Testis (tissue), 5 donors: ENCODE measurements around the gene ARHGEF16. TPM values are rescaled to one million over a fixed set of nuclear protein-coding genes. Genes with fewer than 3 reads are reported as not detected.

Source experiments
- DNase-seq: peaks from one replicate; pipeline ENCODE4 v3.0.0-alpha.2; 2019
- H3K27ac ChIP-seq, 2 donors: fragments of 200-600 bp; sonication (generic); one replicate each; pipeline ENCODE4 v1.5.1; 2019
- H3K27me3 ChIP-seq: fragments of 200-600 bp; sonication (generic); one replicate; pipeline ENCODE4 v1.5.1; 2019
- H3K36me3 ChIP-seq: fragments of 200-600 bp; sonication (generic); one replicate; pipeline ENCODE4 v1.5.1; 2017; ENCODE audit warnings: low read depth; ENCODE audit errors: missing control alignments
- H3K4me1 ChIP-seq: fragments of 200-600 bp; sonication (generic); one replicate; pipeline ENCODE4 v1.5.1; 2019
- H3K4me3 ChIP-seq, 2 donors: fragments of 200-600 bp; sonication (generic); one replicate each; pipeline ENCODE4 v1.5.1; 2017 to 2019
- H3K9me3 ChIP-seq: fragments of 200-600 bp; sonication (generic); one replicate; pipeline ENCODE4 v1.5.1; 2017
- POLR2A ChIP-seq: fragments of 450-650 bp; IDR thresholded peaks from one replicate; pipeline ENCODE4 v1.6.1; 2017; ENCODE audit warnings: antibody characterized with exemption, mild to moderate bottlenecking, moderate library complexity
- WGBS, 2 donors: methylation state at CpG; one replicate each; pipeline ENCODE4 v1.1.5; 2018; 5-methylcytosine and 5-hydroxymethylcytosine counted together
- intact Hi-C: fragments of 100-400 bp; cut with DNase I; formaldehyde crosslinking; loops from one replicate; pipeline ENCODE4 v1.15.1; 2023; ENCODE audit warnings: low total_unique reads
- long read RNA-seq, 2 donors: transcript quantifications; one replicate each; lab custom pipeline, GENCODE V29; 2026
- polyA plus RNA-seq: library from polyadenylated mRNA; stranded (reverse); fragments of 350-450 nt; fragmentation: Illumina TruSeq; extraction: RNeasy Lipid Tissue Mini Kit (QIAGEN cat#74804); gene quantifications from one replicate; pipeline ENCODE4 v1.2.3, GENCODE V29; 2014; ENCODE audit warnings: low read depth, low replicate concordance; ENCODE audit not compliant: insufficient read depth
- total RNA-seq, 2 donors: library from RNA; depleted of rRNA; stranded (reverse); fragments of >200 nt; gene quantifications; one replicate each; pipeline ENCODE4 v1.2.3, GENCODE V29; 2016
- TF ChIP-seq, protein P1 (sequence below), 3 experiments: fragments of 450-650 bp in 2 of 3; fragments of 200-600 bp in 1 of 3; sonication (generic) in 1 of 3; IDR thresholded peaks; one replicate each; pipeline ENCODE4 v1.5.1; 2016 to 2019; ENCODE audit warnings: antibody characterized with exemption in 3 of 3, mild to moderate bottlenecking in 2 of 3, moderate library complexity in 1 of 3

Gene ARHGEF16
- total RNA-seq (10 to 100 TPM; 17.1 to 25.7 TPM), polyA plus RNA-seq (5.7 TPM)
- long read RNA-seq, donor 1, partial matches to known transcripts, result 0 of 1 reads
- long read RNA-seq, donor 1, other reads (novel, unspliced or antisense), result 0 of 1 reads
- long read RNA-seq, donor 2, result 0 reads

DNA sequence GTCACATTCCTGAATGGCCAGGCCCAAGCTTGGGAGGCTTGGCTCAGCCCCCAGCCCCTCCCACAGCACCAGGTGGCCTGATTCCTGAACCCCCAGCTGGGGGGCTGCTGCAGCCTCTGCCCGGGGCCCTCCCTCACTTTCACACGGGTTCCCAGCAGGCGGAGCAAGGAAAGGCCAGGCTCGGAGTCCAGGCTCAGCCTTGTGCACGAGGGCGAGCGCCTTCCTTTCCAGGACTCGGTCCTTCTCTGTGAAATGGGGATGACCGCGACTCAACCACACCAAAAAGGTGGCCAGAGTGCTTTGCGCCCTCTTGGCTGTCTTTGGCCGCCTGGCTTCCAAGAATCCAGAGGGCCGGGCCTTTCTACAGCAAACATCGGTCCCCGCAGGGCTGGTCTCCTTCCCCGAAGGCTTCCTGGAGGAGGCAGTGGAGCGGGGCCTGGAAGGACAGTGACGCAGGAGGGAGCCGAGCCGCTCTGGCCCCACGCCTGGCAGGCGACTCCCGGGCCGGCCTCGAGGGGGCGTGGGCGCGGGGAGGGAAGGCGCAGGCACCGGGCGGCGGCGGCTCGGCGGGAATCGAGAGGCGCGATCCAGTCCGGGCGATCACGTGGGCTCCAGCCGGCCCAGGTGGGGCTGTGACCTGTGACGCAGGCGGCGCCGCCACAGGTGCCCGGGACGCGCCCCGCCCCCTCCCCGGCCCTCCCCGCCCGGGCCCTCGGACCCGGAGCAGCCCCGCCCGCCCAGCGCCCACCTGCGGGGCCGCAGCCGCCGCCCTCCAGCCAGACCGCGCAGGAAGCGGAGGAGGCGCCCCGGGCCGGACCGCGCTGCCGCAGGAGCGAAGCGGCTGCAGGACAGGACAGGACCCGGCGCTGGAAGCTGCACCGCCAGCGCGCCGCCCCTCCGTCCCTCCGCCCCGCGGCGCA lies at the start of gene ARHGEF16:
ARHGEF16 (plus strand) TSS at position 775 of the 920 bp plus-strand sequence. CDS start 8,420 bp downstream, outside the sequence.
- peak; percentile 77 for DNase-seq
- H3K27ac ChIP-seq, result peak within 1 kb of the TSS in 1 of 2 donors; percentile 63
- intact Hi-C loops, result no loop called here

DNA sequence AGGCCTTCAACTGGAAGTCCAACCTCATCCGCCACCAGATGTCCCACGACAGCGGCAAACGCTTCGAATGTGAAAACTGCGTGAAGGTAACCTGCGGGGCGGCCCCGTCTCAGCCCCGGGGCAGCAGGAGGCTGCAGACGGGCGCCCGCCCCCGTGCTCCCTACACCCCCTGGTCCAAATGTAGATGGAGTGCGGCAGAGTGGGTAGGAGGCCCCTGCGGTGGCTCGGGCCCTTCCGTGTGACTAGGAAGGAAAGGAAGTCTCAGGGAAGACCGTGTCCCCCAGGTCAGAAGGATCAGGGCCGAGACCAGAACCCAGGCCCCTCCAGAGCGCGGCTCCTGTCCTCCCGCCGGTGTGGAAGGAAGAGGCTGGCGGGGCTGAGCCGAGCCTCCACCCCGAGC lies 49.7 kb upstream of the ARHGEF16 start:
- peaks cover 8% of the 10 kb centered on the region for H3K4me1 ChIP-seq
- intact Hi-C loops, result no loop called here
- H3K27ac ChIP-seq, result no peak overlapping the region
- DNase-seq, result no peak
- no peak overlapping the region for H3K4me3 ChIP-seq
- TF ChIP-seq, protein P1, sequence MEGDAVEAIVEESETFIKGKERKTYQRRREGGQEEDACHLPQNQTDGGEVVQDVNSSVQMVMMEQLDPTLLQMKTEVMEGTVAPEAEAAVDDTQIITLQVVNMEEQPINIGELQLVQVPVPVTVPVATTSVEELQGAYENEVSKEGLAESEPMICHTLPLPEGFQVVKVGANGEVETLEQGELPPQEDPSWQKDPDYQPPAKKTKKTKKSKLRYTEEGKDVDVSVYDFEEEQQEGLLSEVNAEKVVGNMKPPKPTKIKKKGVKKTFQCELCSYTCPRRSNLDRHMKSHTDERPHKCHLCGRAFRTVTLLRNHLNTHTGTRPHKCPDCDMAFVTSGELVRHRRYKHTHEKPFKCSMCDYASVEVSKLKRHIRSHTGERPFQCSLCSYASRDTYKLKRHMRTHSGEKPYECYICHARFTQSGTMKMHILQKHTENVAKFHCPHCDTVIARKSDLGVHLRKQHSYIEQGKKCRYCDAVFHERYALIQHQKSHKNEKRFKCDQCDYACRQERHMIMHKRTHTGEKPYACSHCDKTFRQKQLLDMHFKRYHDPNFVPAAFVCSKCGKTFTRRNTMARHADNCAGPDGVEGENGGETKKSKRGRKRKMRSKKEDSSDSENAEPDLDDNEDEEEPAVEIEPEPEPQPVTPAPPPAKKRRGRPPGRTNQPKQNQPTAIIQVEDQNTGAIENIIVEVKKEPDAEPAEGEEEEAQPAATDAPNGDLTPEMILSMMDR (IDR thresholded peaks at IDR 0.05), result no peak
- no peak for TF ChIP-seq POLR2A
- 95 to 98% methylated on average over 15 to 27 of the region's 27 CpGs for WGBS, 2 donors
- H3K9me3 ChIP-seq, result no peaks in the 10 kb centered on the region
- H3K36me3 ChIP-seq, result no peaks in the 10 kb centered on the region
- H3K27me3 ChIP-seq, result no peaks in the 10 kb centered on the region

More for the DNA sequence above, at the start of gene ARHGEF16:
- Histone ChIP-seq H3K36me3 (no peaks in the 10 kb centered on the region), H3K4me3 (peak within 1 kb of the TSS; percentile 53 to 64), H3K27me3 (no peaks in the 10 kb centered on the region), H3K4me1 (peaks cover 31% of the 10 kb centered on the region), H3K9me3 (no peaks in the 10 kb centered on the region)
- TF ChIP-seq, protein P1 (IDR thresholded peaks at IDR 0.05), result peak in 2 of 3 experiments; percentile 26 to 56
- TF ChIP-seq POLR2A, result no peak
- WGBS, 2 donors, result 7 to 18% methylated on average over 11 to 60 of the region's 84 CpGs

- no peak overlapping the region for H3K27ac ChIP-seq
- intact Hi-C loops, result no loop called here
- H3K9me3 ChIP-seq, result no peaks in the 10 kb centered on the region
- H3K4me3 ChIP-seq, result no peak overlapping the region
- TF ChIP-seq POLR2A, result no peak
- no peaks in the 10 kb centered on the region for H3K36me3 ChIP-seq
- DNase-seq, result no peak
- H3K4me1 ChIP-seq, result peaks cover 14% of the 10 kb centered on the region
- WGBS, 2 donors, result 93% methylated on average over 14 to 30 of the region's 30 CpGs
- no peaks in the 10 kb centered on the region for H3K27me3 ChIP-seq
Measured at GRCh38 chr1:3405491-3405890, 49.0 kb upstream of the ARHGEF16 start.

- DNase-seq, result no peak
- Histone ChIP-seq H3K27ac (no peak overlapping the region), H3K9me3 (no peaks in the 10 kb centered on the region), H3K4me1 (peaks cover 14% of the 10 kb centered on the region), H3K27me3 (no peaks in the 10 kb centered on the region), H3K36me3 (no peaks in the 10 kb centered on the region), H3K4me3 (no peak overlapping the region)
- WGBS, 2 donors, result 83 to 87% methylated on average over 17 of the region's 17 CpGs
- intact Hi-C loops, result no loop called here
- TF ChIP-seq POLR2A, result no peak
- TF ChIP-seq, protein P1 (IDR thresholded peaks at IDR 0.05), result no peak
Measured at GRCh38 chr1:3405974-3406867, 48.2 kb upstream of the ARHGEF16 start.
